HG03039 (cell line): ENCODE data around the gene TTC16.

Experiments used
- ATAC-seq: cut with Tn5 transposase; IDR thresholded peaks from one replicate; pipeline ENCODE4 v1.9.1; 2021; ENCODE audit warnings: mild to moderate bottlenecking, moderate library complexity; ENCODE audit not compliant: unreplicated experiment

TTC16 gene

DNA sequence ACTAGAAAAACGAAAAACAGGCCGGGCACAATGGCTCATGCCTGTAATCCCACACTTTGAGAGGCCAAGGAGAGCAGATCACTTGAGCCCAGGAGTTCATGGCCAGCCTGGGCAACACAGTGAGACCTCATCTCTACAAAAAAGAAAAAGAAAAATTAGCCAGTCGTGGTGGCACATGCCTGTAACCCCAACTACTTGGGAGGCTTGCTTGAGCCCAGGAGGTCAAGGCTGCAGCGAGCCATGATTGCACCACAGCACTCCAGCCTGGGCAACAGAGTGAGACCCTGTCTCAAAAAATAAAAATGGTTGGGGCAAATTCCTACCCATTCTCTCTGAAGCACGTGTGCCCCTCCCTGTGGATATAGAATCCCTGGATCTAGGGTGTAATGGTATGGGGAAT, 17.5 kb upstream of the TTC16 start:
- ATAC-seq, result no peak

DNA sequence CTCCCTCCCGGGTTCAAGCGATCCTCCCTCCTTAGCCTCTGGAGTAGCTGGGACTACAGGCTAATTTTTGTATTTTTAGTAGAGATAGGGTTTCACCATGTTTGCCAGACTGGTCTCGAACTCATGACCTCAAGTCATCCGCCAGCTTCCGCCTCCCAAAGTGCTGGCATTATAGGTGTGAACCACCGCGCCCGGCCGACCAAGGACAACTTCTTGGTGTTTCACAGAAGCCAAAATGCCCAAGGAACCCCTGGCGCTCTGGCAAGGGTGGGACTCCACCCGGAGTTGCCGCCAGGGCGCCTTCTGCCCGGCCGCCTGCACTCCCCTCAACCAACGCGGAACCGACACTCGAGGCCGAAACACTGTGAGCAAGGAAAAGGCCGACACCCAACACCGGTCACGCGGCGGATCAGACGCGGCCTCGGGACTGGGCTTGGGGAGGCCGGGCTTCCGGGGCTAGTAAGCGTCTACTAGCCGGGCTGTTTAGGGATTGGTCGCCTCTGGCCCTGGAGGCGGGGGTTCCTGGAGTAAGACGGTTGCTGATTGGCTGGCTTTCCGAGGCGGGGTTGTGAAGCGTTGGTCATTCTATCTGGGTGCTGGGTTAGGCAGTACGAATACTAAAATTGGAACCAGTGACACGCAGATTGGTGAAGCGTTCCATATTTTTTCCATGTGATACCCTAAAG, 16.8 kb upstream of the TTC16 start:
- peak; percentile 78 for ATAC-seq

GRCh38 chr9:127700140-127700539, 15.7 kb upstream of the TTC16 start:
- no peak for ATAC-seq

- ATAC-seq, result no peak
Measured at GRCh38 chr9:127700594-127701255, 15.2 kb upstream of the TTC16 start.

- ATAC-seq, result no peak
Measured at GRCh38 chr9:127703289-127703946, 12.5 kb upstream of the TTC16 start.

GRCh38 chr9:127705577-127706379, 10.1 kb upstream of the TTC16 start:
- ATAC-seq, result no peak

GRCh38 chr9:127706836-127707241, 9.0 kb upstream of the TTC16 start, which contains the start of gene CFAP157:
TSS of gene CFAP157 (plus strand) at chr9:127706988. CDS start at chr9:127707032, 44 bp downstream.
- ATAC-seq, result no peak

DNA sequence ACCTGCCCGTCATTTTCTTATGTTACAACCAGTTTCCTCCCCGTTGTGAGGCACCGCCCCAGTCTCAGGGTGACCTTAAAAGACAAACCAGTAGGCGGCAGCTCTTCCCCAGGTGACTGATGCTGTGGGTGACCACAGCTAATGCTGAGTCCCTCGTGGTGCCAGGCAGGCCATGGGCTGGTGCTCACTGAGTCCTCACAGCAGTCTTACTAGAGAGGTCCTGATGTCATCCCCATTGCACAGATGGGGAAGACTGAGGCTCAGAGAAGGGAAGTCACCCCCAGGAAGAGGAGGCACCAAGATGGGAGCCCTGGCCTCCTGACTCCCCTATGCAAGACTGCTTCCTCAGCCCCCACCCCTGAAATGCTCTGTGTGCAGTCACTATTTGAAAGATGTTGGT, 8.1 kb upstream of the TTC16 start:
- no peak for ATAC-seq

DNA sequence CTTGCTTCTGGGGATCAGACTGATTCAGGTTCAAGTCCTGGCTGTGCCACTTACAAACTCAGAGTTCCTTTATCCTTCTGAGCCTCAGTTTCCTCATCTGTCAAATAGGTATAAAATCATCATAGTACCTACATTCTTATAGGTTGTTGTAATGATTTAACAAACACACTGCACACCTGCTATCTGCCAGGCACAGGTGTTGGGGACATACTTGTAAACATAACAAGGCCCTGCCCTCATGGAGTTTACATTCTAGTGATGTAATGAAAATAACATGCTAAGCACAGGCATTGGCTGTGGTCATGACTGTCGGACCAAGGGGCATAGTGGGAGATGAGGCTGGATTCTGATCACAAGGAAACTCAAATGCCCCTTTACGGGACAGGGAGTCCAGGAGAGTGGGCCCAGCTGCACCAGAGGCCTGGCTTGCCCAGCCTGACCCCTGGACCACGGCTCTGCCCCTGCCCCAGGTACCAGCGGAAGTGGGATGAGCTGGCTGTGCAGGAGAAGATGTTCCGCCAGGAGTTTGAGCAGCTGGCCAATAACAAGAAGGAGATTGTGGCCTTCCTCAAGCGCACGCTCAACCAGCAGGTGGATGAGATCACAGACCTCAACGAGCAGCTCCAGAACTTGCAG, 6.8 kb upstream of the TTC16 start:
- no peak for ATAC-seq

GRCh38 chr9:127710204-127710783, 5.6 kb upstream of the TTC16 start:
- no peak for ATAC-seq

GRCh38 chr9:127711226-127711701, 4.6 kb upstream of the TTC16 start:
- ATAC-seq, result no peak

- no peak for ATAC-seq
Measured at GRCh38 chr9:127711831-127712274, 4.0 kb upstream of the TTC16 start.

DNA sequence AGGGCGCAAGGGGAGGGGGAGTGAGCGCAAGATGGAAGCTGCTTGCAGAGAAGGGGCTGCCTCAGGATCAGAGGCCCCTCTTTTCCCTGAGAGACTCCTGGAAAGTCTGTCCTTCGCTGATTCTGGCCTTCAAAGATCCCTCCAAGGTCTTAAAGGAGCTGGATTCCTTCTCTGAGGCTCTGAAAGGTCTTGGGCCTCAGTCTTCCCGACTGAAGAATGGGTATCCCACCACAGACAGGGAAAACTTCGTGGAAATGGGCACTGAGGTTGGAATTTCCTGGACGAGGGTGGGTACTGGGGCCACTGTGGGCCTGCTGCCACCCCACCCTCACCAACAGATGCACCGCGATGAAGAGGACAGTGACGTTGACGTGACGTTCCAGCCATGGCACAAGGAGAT, 3.5 kb upstream of the TTC16 start:
- ATAC-seq, result no peak

GRCh38 chr9:127712867-127713266, 3.0 kb upstream of the TTC16 start:
- no peak for ATAC-seq

- no peak for ATAC-seq
Measured at GRCh38 chr9:127714020-127714750, 1.7 kb upstream of the TTC16 start.

- ATAC-seq, result no peak
Measured at GRCh38 chr9:127714951-127715469, 869 bp upstream of the TTC16 start.

DNA sequence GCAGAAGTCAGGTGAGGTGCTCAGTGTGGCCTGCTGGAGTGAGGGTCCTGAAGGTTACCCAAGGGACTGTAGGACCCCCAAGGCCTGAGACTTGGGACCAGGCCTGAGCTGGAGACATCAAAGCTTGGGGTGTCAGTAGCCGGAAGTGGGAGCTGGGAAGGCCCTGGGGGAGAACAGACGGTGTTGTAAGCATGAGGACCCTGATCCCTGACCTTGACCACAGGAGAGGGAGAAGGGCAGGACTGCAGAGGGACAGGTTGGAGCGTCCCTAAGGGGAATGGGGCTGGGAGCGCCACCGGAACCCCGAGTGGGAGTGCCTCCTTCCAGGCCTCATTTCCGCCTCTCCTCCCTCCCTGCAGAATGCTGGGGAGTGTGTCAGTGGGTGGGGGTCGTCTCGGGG, 533 bp downstream of the TTC16 start:
- no peak for ATAC-seq

DNA sequence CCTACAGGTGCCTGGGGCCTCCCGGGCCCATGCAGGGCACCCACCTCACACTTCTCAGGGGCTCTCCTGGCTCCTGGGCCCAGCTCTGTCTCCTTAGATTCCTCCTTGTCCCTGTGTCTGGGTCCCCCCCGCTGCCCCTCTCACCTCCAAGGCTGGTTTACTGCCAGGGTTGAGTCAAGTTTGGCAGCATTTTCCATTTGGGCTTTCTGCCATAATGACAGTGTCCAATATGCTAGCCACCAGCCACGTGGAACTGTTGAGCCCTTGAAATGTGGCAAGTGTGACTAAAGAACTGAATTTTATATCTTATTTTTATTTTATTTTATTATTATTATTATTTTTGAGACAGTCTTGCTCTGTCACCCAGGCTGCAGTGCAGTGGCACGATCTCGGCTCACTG, 1.9 kb downstream of the TTC16 start:
- no peak for ATAC-seq
